HL-60 (cell line): ENCODE data around the gene GLRA3.

Experiments used
- DNase-seq, 2 experiments: peaks; one replicate each; pipeline ENCODE4 v3.0.0-alpha.2; 2010 to 2020; ENCODE audit warnings: low read depth in 1 of 2, low spot score in 1 of 2
- H3K27ac ChIP-seq: fragments of 250-450 bp; sonication (Bioruptor Pico); replicated peaks from 2 replicates; pipeline ENCODE4 v1.5.1; 2020; ENCODE audit warnings: mild to moderate bottlenecking, moderate library complexity
- H3K27me3 ChIP-seq: fragments of 250-450 bp; sonication (Bioruptor Pico); 2 replicates; pipeline ENCODE4 v1.5.1; 2021; ENCODE audit warnings: mild to moderate bottlenecking, moderate library complexity; ENCODE audit not compliant: insufficient read depth, poor library complexity, severe bottlenecking
- H3K4me3 ChIP-seq: replicated peaks from 2 replicates; pipeline ENCODE4 v1.5.1; 2011; ENCODE audit warnings: mild to moderate bottlenecking, control low read depth, low read length; ENCODE audit not compliant: insufficient read depth
- GABPA ChIP-seq: IDR thresholded peaks from 2 replicates; pipeline ENCODE4 v1.6.1; 2012; ENCODE audit warnings: low read depth
- POLR2AphosphoS5 ChIP-seq: IDR thresholded peaks from 2 replicates; pipeline ENCODE4 v1.6.1; 2012; ENCODE audit warnings: low read depth
- REST ChIP-seq: IDR thresholded peaks from 2 replicates; pipeline ENCODE4 v1.6.1; 2012; ENCODE audit warnings: low read depth; ENCODE audit not compliant: insufficient replicate concordance
- SPI1 ChIP-seq: IDR thresholded peaks from 2 replicates; pipeline ENCODE4 v1.6.1; 2012; ENCODE audit warnings: low read depth, mild to moderate bottlenecking, borderline replicate concordance
- TF ChIP-seq, protein P1 (sequence below): IDR thresholded peaks from one replicate; pipeline ENCODE4 v1.5.1; 2011; ENCODE audit warnings: low read length, control low read depth, inconsistent platforms; ENCODE audit not compliant: insufficient read depth

The GLRA3 gene

DNA sequence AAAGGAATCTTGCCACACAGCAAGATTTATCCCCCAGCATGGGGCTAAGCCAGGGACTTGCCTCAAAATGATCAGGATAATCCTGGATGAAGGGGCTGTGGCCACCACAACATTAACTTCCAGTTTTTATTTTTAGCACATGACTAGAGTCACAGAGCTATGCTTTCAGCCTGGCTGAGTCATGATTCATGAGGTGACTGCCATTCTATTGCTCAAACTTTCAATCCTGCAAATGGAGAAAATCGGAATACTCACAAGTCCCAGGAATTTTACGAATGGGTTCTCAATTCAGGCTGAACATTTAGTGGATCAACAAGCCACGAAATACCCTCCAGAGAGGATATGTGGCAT is 236.1 kb downstream of the GLRA3 start:
- no peaks in the 10 kb centered on the region for H3K27me3 ChIP-seq
- peak overlapping the region; percentile 55 for H3K27ac ChIP-seq
- H3K4me3 ChIP-seq, result no peak overlapping the region
- TF ChIP-seq SPI1 (no peak), REST (no peak), POLR2AphosphoS5 (no peak), GABPA (no peak)
- TF ChIP-seq, protein P1, sequence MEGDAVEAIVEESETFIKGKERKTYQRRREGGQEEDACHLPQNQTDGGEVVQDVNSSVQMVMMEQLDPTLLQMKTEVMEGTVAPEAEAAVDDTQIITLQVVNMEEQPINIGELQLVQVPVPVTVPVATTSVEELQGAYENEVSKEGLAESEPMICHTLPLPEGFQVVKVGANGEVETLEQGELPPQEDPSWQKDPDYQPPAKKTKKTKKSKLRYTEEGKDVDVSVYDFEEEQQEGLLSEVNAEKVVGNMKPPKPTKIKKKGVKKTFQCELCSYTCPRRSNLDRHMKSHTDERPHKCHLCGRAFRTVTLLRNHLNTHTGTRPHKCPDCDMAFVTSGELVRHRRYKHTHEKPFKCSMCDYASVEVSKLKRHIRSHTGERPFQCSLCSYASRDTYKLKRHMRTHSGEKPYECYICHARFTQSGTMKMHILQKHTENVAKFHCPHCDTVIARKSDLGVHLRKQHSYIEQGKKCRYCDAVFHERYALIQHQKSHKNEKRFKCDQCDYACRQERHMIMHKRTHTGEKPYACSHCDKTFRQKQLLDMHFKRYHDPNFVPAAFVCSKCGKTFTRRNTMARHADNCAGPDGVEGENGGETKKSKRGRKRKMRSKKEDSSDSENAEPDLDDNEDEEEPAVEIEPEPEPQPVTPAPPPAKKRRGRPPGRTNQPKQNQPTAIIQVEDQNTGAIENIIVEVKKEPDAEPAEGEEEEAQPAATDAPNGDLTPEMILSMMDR, result no peak
- peak in 1 of 2 experiments; percentile 71 for DNase-seq

DNA sequence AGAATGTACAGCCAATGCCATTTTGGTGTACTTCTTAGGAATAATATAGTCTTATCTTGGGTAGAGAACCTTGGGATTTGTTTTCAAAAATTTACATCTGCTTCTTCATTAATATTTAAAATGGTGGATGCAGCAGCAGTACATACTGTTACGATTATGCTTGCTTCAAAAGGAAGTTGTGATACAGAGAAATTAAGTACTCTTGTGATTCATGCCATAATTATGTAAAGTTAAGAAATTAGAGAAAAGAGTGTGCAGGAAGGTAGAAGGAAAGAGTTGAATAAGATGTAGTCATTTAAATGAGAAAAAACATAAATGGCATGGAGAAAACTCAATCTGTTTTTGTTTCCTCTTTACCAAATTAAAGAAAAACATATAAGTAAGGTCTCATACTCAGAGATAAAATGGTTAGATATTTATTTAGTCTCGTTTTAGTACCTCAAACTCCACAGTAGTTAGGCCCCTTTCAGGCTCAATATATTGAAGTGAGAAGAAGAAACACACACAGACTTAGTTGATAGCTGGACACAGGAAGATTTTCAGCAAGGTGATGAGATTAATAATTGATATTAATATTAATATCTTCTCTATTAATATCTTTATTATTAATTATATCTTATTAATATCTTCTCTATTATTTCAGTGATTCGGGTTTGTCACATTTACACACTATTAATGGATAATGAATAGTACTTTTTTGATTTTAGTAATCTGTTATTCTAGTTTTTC is 236.6 kb downstream of the GLRA3 start:
- H3K27me3 ChIP-seq, result no peaks in the 10 kb centered on the region
- H3K4me3 ChIP-seq, result no peak overlapping the region
- H3K27ac ChIP-seq, result peak overlapping the region; percentile 55
- no peak for DNase-seq
- TF ChIP-seq POLR2AphosphoS5 (no peak), SPI1 (no peak), GABPA (no peak), REST (no peak)
- TF ChIP-seq, protein P1, result no peak

GRCh38 chr4:174591243-174592021 is 237.6 kb downstream of the GLRA3 start:
- no peak overlapping the region for H3K4me3 ChIP-seq
- DNase-seq, result peak in 1 of 2 experiments; percentile 64
- H3K27ac ChIP-seq, result peak overlapping the region; percentile 55
- no peaks in the 10 kb centered on the region for H3K27me3 ChIP-seq
- no peak for TF ChIP-seq POLR2AphosphoS5
- peak; percentile 94 for TF ChIP-seq SPI1

- no peak for DNase-seq
- Histone ChIP-seq H3K27ac (peak overlapping the region; percentile 55), H3K27me3 (no peaks in the 10 kb centered on the region), H3K4me3 (no peak overlapping the region)
- TF ChIP-seq, protein P1, result no peak
- TF ChIP-seq REST (no peak), GABPA (no peak), SPI1 (no peak), POLR2AphosphoS5 (no peak)
Measured at GRCh38 chr4:174590336-174590735, 238.7 kb downstream of the GLRA3 start.
